Peyer's patch (tissue), 4 donors: ENCODE measurements around the gene LRIG1. TPM values are rescaled to one million over a fixed set of nuclear protein-coding genes. Genes with fewer than 3 reads are reported as not detected.

Experiments used
- DNase-seq, 3 donors: peaks; one replicate each; pipeline ENCODE4 v3.0.0-alpha.2; 2017 to 2019
- H3K27ac ChIP-seq, 4 donors: fragments of 200-600 bp; sonication (generic); one replicate each; pipeline ENCODE4 v1.5.1; 2016 to 2019
- H3K27me3 ChIP-seq, 2 donors: fragments of 200-600 bp; sonication (generic); one replicate each; pipeline ENCODE4 v1.5.1; 2019
- H3K36me3 ChIP-seq, 3 donors: fragments of 200-600 bp; sonication (generic); one replicate each; pipeline ENCODE4 v1.5.1; 2016 to 2019
- H3K4me1 ChIP-seq, 4 donors: fragments of 200-600 bp; sonication (generic); one replicate each; pipeline ENCODE4 v1.5.1; 2016 to 2019
- H3K4me3 ChIP-seq, 4 donors: fragments of 200-600 bp; sonication (generic); 1 replicate in 3 of 4; 2 replicates in 1 of 4; pipeline ENCODE4 v1.5.1; 2016 to 2019; ENCODE audit warnings: mild to moderate bottlenecking in 1 of 4
- H3K9me3 ChIP-seq, 4 donors: fragments of 200-600 bp; sonication (generic); one replicate each; pipeline ENCODE4 v1.5.1; 2016 to 2019; ENCODE audit warnings: mild to moderate bottlenecking in 1 of 4
- POLR2A ChIP-seq, 2 donors: fragments of 450-650 bp; IDR thresholded peaks; one replicate each; pipeline ENCODE4 v1.5.1; 2017; ENCODE audit warnings: antibody characterized with exemption in 2 of 2, mild to moderate bottlenecking in 2 of 2, moderate library complexity in 2 of 2
- total RNA-seq, 4 donors: library from RNA; depleted of rRNA; stranded (reverse); fragments of >200 nt; gene quantifications; one replicate each; pipeline ENCODE4 v1.1.0, GENCODE V29; 2016
- TF ChIP-seq, protein P1 (sequence below), 6 experiments: fragments of 450-650 bp in 4 of 6; fragments of 200-600 bp in 2 of 6; sonication (generic) in 1 of 6; IDR thresholded peaks; one replicate each; pipeline ENCODE4 v1.5.1; 2017 to 2019; ENCODE audit warnings: antibody characterized with exemption in 6 of 6, mild to moderate bottlenecking in 3 of 6, moderate library complexity in 1 of 6

Gene LRIG1
- total RNA-seq, 4 donors from 2014 or later = 28.5 to 65.2 (median 59.2) TPM

DNA sequence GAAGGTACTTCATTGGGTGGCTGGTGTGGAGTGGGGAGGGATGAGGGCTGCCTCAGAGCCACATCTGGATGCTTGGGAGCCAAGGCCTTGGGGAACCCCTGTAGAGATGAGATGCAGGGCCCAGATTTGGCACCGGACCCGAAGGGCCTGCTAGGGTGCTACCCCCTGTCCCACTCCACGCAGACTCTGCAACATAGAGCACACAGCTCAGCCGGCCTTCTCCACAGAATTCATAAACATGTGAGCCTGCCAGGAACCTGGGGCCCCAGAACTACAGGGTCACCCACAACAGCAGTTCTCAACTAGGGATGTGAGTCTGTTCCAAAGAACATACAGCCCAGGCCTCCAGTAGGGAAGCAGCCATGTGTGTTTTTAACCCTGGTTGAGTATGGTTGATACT is 62.8 kb downstream of the LRIG1 start:
- H3K27ac ChIP-seq = no peak overlapping the region
- H3K9me3 ChIP-seq = no peaks in the 10 kb centered on the region
- DNase-seq = no peak
- H3K4me1 ChIP-seq = peaks cover 0 to 48% (median 0%) of the 10 kb centered on the region in 4 donors
- TF ChIP-seq, protein P1, sequence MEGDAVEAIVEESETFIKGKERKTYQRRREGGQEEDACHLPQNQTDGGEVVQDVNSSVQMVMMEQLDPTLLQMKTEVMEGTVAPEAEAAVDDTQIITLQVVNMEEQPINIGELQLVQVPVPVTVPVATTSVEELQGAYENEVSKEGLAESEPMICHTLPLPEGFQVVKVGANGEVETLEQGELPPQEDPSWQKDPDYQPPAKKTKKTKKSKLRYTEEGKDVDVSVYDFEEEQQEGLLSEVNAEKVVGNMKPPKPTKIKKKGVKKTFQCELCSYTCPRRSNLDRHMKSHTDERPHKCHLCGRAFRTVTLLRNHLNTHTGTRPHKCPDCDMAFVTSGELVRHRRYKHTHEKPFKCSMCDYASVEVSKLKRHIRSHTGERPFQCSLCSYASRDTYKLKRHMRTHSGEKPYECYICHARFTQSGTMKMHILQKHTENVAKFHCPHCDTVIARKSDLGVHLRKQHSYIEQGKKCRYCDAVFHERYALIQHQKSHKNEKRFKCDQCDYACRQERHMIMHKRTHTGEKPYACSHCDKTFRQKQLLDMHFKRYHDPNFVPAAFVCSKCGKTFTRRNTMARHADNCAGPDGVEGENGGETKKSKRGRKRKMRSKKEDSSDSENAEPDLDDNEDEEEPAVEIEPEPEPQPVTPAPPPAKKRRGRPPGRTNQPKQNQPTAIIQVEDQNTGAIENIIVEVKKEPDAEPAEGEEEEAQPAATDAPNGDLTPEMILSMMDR (IDR thresholded peaks at IDR 0.05) = no peak
- no peak for TF ChIP-seq POLR2A (IDR thresholded peaks at IDR 0.05)
- H3K4me3 ChIP-seq = no peak overlapping the region
- H3K36me3 ChIP-seq = no peaks in the 10 kb centered on the region
- H3K27me3 ChIP-seq = no peaks in the 10 kb centered on the region

DNA sequence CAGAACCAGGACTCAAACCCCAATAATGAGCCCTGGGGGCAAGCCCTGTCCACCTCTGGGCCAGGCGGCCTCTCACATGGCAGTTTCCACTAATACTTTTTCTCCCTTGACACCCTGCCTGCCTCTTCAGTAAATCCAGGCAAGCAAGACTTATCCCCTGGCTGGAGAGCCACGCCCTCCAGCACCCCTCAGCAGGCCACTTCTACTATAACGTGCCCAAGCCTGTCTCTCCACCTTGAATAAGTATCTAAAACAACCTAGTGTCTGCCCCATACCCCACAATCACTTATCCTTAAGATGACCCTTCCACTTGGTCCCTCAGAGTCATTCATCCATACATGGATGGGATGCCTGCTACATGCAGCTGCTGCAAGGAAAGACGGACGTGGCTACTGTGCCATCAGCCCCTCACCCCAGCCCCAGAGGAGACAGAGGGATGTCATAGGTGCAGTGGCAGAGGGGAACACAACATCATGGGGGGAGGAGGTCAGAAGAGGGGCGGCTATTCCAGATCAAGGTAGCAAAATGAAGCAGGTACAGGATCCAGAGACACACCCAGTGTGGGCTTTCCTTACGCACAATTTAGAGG is 63.4 kb downstream of the LRIG1 start:
- DNase-seq = no peak
- H3K4me3 ChIP-seq = no peak overlapping the region
- no peaks in the 10 kb centered on the region for H3K27me3 ChIP-seq
- no peaks in the 10 kb centered on the region for H3K9me3 ChIP-seq
- no peak overlapping the region for H3K27ac ChIP-seq
- no peak for TF ChIP-seq POLR2A (IDR thresholded peaks at IDR 0.05)
- TF ChIP-seq, protein P1 (IDR thresholded peaks at IDR 0.05) = no peak
- H3K36me3 ChIP-seq = no peaks in the 10 kb centered on the region
- H3K4me1 ChIP-seq = peaks cover 0 to 48% (median 0%) of the 10 kb centered on the region in 4 donors

DNA sequence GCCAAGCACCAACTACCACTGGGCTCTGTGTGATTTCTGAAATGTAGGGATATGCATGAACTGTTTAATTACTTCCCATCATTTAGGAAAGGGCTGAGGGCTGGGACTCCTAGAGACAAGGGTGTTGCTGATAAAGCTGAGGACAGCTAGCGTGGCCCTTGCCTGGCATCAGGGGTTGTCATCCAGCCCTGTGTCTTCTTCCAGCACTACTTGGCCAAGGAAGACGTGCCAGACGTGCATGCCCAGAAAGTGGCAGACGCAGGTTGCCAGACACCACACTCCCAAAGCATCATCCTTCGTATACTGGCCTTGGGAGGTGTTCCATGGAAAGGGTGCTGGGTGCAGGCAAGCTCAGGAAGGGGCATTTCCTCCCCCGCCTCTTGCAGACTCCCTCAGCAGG is 64.8 kb downstream of the LRIG1 start:
- TF ChIP-seq, protein P1 (IDR thresholded peaks at IDR 0.05) = no peak
- no peak for TF ChIP-seq POLR2A (IDR thresholded peaks at IDR 0.05)
- Histone ChIP-seq H3K4me3 (no peak overlapping the region), H3K4me1 (peaks cover 0 to 38% (median 0%) of the 10 kb centered on the region in 4 donors), H3K27ac (no peak overlapping the region), H3K27me3 (no peaks in the 10 kb centered on the region), H3K36me3 (no peaks in the 10 kb centered on the region), H3K9me3 (no peaks in the 10 kb centered on the region)
- no peak for DNase-seq

DNA sequence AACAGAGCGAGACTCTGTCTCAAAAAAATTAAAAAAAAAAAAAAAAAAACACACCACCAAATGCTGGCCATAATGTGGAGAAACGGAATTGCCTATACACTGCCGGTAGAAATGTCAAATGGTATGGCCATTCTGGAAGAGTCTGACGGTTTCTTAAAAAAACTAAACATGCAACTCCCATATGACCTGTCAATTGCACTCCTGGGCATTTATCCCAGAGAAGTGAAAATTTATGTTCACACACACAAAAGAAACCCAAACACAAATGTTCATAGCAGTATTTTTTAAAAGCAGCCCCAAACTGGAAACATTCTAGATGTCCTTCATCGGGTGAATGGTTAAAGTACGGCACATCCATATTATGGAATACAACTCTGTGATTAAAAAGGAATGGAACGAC is 66.1 kb downstream of the LRIG1 start:
- Histone ChIP-seq H3K27me3 (no peaks in the 10 kb centered on the region), H3K4me1 (peaks cover 0 to 31% (median 0%) of the 10 kb centered on the region in 4 donors), H3K4me3 (no peak overlapping the region), H3K27ac (no peak overlapping the region), H3K36me3 (no peaks in the 10 kb centered on the region), H3K9me3 (no peaks in the 10 kb centered on the region)
- TF ChIP-seq, protein P1 (IDR thresholded peaks at IDR 0.05) = no peak
- no peak for TF ChIP-seq POLR2A (IDR thresholded peaks at IDR 0.05)
- DNase-seq = no peak

DNA sequence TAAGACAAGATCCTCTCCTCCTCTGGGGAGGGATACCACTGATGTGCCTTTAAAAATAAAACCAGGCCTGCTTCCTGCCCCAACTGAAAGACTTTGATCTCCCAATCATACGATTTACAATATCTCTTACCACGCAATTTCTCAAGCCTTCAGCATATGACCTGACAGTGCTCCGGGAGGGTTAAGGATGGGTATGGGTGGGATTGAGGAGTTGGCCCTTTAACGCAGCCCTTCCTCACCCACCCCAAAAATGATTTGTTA is 67.4 kb downstream of the LRIG1 start:
- H3K27me3 ChIP-seq = no peaks in the 10 kb centered on the region
- H3K36me3 ChIP-seq = no peaks in the 10 kb centered on the region
- H3K4me1 ChIP-seq = peaks cover 0 to 32% (median 0%) of the 10 kb centered on the region in 4 donors
- DNase-seq = no peak
- TF ChIP-seq, protein P1 (IDR thresholded peaks at IDR 0.05) = no peak
- TF ChIP-seq POLR2A (IDR thresholded peaks at IDR 0.05) = no peak
- H3K4me3 ChIP-seq = no peak overlapping the region
- no peaks in the 10 kb centered on the region for H3K9me3 ChIP-seq
- no peak overlapping the region for H3K27ac ChIP-seq
